Breast epithelium (tissue), 4 donors: ENCODE data around the gene HTR1A. TPM values are rescaled to one million over a fixed set of nuclear protein-coding genes. Genes with fewer than 3 reads are reported as not detected.
A peak's percentile ranks its signal among the peaks of the same experiment; 100 is the strongest.

ENCODE experiments used
- DNase-seq, 2 donors: peaks; one replicate each; pipeline ENCODE4 v3.0.0-alpha.2; 2019; ENCODE audit warnings: low spot score in 2 of 2
- H3K27ac ChIP-seq, 2 donors: fragments of 200-600 bp; sonication (generic) in 1 of 2; one replicate each; pipeline ENCODE4 v1.5.1; 2016 to 2019; ENCODE audit warnings: mild to moderate bottlenecking in 1 of 2
- H3K27me3 ChIP-seq, 2 donors: fragments of 200-600 bp; sonication (generic) in 1 of 2; one replicate each; pipeline versions ENCODE4 v1.5.1 to v1.6.0; 2017 to 2019; ENCODE audit warnings: control low read depth in 1 of 2, mild to moderate bottlenecking in 1 of 2
- H3K36me3 ChIP-seq: fragments of 200-600 bp; one replicate; pipeline ENCODE4 v1.5.1; 2019
- H3K4me1 ChIP-seq, 2 donors: fragments of 200-600 bp; sonication (generic); one replicate each; pipeline ENCODE4 v1.5.1; 2016 to 2019; ENCODE audit warnings: control low read depth in 1 of 2
- H3K4me3 ChIP-seq, 3 donors: fragments of 200-600 bp; sonication (generic); 1 replicate in 2 of 3; 2 replicates in 1 of 3; pipeline ENCODE4 v1.5.1; 2016 to 2019; ENCODE audit warnings: mild to moderate bottlenecking in 3 of 3, moderate library complexity in 2 of 3
- H3K9me3 ChIP-seq, 2 donors: fragments of 200-600 bp; sonication (generic) in 1 of 2; one replicate each; pipeline ENCODE4 v1.5.1; 2016 to 2019; ENCODE audit warnings: control low read depth in 1 of 2
- POLR2A ChIP-seq: fragments of 450-650 bp; IDR thresholded peaks from one replicate; pipeline ENCODE4 v1.6.1; 2016; ENCODE audit warnings: antibody characterized with exemption, mild to moderate bottlenecking, moderate library complexity
- POLR2AphosphoS5 ChIP-seq, 3 donors: sonication (generic); formaldehyde crosslinking; IDR thresholded peaks; one replicate each; pipeline ENCODE4 v1.6.1; 2017; ENCODE audit warnings: antibody characterized with exemption in 3 of 3
- intact Hi-C: fragments of 100-400 bp; cut with DNase I; formaldehyde crosslinking; loops from one replicate; pipeline ENCODE4 v1.15.1; 2023; ENCODE audit warnings: low total_unique reads
- total RNA-seq, 3 donors: library from RNA; depleted of rRNA; stranded (reverse); fragments of >200 nt; gene quantifications; one replicate each; pipeline ENCODE4 v1.1.0, GENCODE V29; 2016
- TF ChIP-seq, protein P1 (sequence below), 3 donors: fragments of 450-650 bp; IDR thresholded peaks; one replicate each; pipeline ENCODE4 v1.5.1; 2016 to 2017; ENCODE audit warnings: antibody characterized with exemption in 3 of 3, mild to moderate bottlenecking in 3 of 3, moderate library complexity in 3 of 3

Gene HTR1A
- total RNA-seq, 3 donors from 2014 or later: not detected

DNA sequence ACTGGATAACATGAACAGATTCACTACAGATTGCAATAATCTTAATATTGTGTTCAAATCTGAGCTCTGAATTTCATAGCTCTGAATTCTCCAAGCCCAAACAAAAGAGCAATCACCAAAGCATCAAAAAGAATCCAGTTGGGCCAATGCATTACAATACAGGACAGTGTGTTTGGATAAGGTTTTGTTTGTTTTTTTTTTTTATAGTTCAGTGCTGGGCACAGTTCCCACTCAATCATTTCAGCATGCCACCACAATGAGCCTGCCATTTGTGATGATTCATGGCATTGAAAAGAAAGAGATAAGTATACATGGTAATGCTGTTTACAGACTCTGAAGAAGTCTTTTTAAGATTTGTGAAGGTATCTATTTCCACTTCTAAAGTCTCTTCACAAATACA is 1.7 kb upstream of the HTR1A start:
- TF ChIP-seq, protein P1, sequence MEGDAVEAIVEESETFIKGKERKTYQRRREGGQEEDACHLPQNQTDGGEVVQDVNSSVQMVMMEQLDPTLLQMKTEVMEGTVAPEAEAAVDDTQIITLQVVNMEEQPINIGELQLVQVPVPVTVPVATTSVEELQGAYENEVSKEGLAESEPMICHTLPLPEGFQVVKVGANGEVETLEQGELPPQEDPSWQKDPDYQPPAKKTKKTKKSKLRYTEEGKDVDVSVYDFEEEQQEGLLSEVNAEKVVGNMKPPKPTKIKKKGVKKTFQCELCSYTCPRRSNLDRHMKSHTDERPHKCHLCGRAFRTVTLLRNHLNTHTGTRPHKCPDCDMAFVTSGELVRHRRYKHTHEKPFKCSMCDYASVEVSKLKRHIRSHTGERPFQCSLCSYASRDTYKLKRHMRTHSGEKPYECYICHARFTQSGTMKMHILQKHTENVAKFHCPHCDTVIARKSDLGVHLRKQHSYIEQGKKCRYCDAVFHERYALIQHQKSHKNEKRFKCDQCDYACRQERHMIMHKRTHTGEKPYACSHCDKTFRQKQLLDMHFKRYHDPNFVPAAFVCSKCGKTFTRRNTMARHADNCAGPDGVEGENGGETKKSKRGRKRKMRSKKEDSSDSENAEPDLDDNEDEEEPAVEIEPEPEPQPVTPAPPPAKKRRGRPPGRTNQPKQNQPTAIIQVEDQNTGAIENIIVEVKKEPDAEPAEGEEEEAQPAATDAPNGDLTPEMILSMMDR (IDR thresholded peaks at IDR 0.05): no peak
- TF ChIP-seq POLR2AphosphoS5 (IDR thresholded peaks at IDR 0.05) (no peak), POLR2A (no peak)
- no peaks in the 10 kb centered on the region for H3K4me1 ChIP-seq
- no peak for DNase-seq
- intact Hi-C loops: loop anchor here (5.0 kb wide), 1 partner anchor 1032 kb away; no protein-coding TSS in a partner anchor
- no peak overlapping the region for H3K4me3 ChIP-seq
- peaks cover 0 to 41% of the 10 kb centered on the region in 2 donors for H3K27me3 ChIP-seq
- no peaks in the 10 kb centered on the region for H3K36me3 ChIP-seq
- H3K9me3 ChIP-seq: no peaks in the 10 kb centered on the region
- no peak overlapping the region for H3K27ac ChIP-seq

DNA sequence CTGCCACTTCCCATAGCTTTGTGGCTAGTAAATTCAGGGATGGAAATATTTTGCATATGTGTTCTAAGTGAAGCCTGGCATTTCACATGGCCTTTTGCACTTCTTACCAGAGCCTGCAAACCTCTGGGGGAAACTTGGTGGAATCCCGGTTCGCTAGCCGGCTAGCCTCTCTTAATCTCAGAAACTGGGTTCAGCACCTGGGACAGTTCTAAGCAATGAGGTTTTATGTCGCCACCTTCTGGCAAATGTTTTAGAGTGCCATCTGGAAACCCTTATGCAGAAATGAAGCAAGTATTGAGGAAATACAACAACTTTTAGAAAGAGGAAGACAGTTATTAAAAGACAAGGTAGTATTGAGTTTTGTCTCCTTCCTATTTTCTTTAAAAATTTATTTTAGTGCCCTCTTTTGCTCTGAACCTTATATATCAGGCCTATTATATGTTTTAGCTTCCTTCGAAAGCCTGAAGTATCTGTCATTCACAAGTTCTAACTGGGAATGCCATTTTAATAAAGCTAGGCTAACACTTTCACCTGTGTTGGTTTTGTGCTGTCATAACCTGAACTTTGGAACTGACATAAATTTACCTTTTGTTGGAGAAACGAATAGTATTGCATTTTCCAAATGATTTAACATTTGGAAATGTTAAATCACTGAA is 963 bp upstream of the HTR1A start:
- Histone ChIP-seq H3K4me3 (no peak overlapping the region), H3K36me3 (no peaks in the 10 kb centered on the region), H3K4me1 (no peaks in the 10 kb centered on the region), H3K27me3 (peaks cover 0 to 46% of the 10 kb centered on the region in 2 donors), H3K9me3 (no peaks in the 10 kb centered on the region), H3K27ac (no peak overlapping the region)
- no peak for DNase-seq
- intact Hi-C loops: loop anchor here (5.0 kb wide), 1 partner anchor 1031 kb away; no protein-coding TSS in a partner anchor
- TF ChIP-seq, protein P1 (IDR thresholded peaks at IDR 0.05): peak in 2 of 3 donors; percentile 11 to 40
- TF ChIP-seq POLR2AphosphoS5 (IDR thresholded peaks at IDR 0.05): no peak

DNA sequence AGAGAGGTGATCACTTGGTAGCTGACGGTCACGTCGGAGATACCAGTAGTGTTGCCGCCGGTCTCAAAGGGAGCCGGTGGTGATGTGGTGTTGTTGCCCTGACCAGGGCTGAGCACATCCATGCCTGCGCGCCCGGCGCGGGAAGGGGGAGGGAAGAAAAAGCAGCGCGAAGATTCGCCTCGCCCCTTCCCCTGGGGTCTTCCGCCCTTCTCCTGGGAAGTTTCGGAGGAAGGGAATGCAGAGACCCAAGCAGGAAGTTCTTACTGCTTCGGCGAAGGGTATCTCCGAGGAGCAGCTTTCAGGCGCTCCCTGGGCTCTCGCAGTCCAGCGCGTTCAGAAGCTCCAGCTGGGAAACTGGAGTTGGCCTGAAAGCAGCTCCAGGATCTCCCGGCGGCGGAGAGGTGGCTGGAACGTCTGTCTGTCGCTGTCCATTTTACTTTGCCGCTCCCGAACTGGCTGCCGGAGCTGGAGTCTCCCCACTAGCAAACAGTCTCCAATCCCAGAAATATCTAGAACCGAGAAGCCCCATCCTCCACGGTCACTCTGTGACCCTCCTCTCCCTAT is 565 bp downstream of the HTR1A start:
- Histone ChIP-seq H3K4me3 (no peak overlapping the region), H3K9me3 (no peaks in the 10 kb centered on the region), H3K27me3 (peaks cover 0 to 46% of the 10 kb centered on the region in 2 donors), H3K36me3 (no peaks in the 10 kb centered on the region), H3K4me1 (no peaks in the 10 kb centered on the region), H3K27ac (no peak overlapping the region)
- TF ChIP-seq, protein P1 (IDR thresholded peaks at IDR 0.05): no peak
- TF ChIP-seq POLR2AphosphoS5 (IDR thresholded peaks at IDR 0.05) (no peak), POLR2A (no peak)
- DNase-seq: no peak
- intact Hi-C loops: loop anchor here (5.0 kb wide), 1 partner anchor 1029 kb away; no protein-coding TSS in a partner anchor

DNA sequence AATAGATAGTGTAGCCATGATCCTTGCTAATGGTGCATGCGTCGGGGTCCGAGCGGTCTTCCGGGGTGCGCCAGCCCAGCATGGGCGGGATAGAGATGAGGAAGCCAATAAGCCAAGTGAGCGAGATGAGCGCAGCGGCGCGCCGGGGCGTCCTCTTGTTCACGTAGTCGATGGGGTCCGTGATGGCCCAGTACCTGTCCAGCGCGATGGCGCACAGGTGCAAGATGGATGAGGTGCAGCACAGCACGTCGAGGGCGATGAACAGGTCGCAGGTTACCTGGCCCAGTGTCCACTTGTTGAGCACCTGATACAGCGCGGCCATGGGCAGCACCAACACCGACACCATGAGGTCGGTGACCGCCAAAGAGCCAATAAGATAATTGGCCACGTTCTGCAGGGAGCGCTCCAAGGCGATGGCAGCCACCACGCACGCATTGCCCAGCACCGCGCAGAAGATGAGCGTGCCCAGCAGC is 1.1 kb downstream of the HTR1A start:
- intact Hi-C loops: loop anchor here (5.0 kb wide), 1 partner anchor 1029 kb away; no protein-coding TSS in a partner anchor
- Histone ChIP-seq H3K27me3 (peaks cover 0 to 46% of the 10 kb centered on the region in 2 donors), H3K36me3 (no peaks in the 10 kb centered on the region), H3K4me3 (no peak overlapping the region), H3K27ac (no peak overlapping the region), H3K9me3 (no peaks in the 10 kb centered on the region), H3K4me1 (no peaks in the 10 kb centered on the region)
- TF ChIP-seq, protein P1 (IDR thresholded peaks at IDR 0.05): no peak
- TF ChIP-seq POLR2A (no peak), POLR2AphosphoS5 (IDR thresholded peaks at IDR 0.05) (no peak)
- no peak for DNase-seq

DNA sequence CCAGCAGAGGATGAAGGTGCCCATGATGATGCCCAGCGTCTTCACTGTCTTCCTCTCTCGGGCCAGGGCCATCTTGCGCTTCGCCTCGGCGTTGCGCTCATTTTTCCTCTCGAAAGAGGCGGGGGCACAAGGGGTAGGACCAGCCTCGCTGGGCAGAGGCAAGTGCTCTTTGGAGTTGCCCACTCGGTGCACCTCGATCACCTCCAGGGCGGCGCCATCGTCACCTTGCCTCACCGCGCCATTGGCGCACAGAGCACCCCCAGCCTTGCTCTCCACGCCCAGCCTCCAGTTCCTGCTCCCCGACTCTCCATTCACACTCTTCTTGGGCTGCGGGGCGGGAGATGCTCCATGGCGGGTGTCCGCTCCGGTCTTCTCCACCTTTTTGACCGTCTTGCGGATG is 1.6 kb downstream of the HTR1A start:
- DNase-seq: no peak
- Histone ChIP-seq H3K27me3 (peaks cover 0 to 46% of the 10 kb centered on the region in 2 donors), H3K4me3 (no peak overlapping the region), H3K27ac (no peak overlapping the region), H3K9me3 (no peaks in the 10 kb centered on the region), H3K4me1 (no peaks in the 10 kb centered on the region), H3K36me3 (no peaks in the 10 kb centered on the region)
- intact Hi-C loops: loop anchor here (5.0 kb wide), 1 partner anchor 1028 kb away; no protein-coding TSS in a partner anchor
- TF ChIP-seq POLR2AphosphoS5 (IDR thresholded peaks at IDR 0.05) (no peak), POLR2A (no peak)
- TF ChIP-seq, protein P1 (IDR thresholded peaks at IDR 0.05): no peak
